BE2C (cell line): Measurements from ENCODE around the gene ZNF628.
A peak's percentile ranks its signal among the peaks of the same experiment; 100 is the strongest.

Source experiments
- DNase-seq: peaks from one replicate; pipeline ENCODE4 v3.0.0-alpha.2; 2020
- H3K27me3 ChIP-seq: fragments of 250-450 bp; sonication (Bioruptor Pico); 2 replicates; pipeline ENCODE4 v1.5.1; 2020; ENCODE audit warnings: mild to moderate bottlenecking
- H3K36me3 ChIP-seq: fragments of 250-450 bp; sonication (Bioruptor Pico); 2 replicates; pipeline ENCODE4 v1.5.1; 2020; ENCODE audit warnings: mild to moderate bottlenecking
- H3K4me1 ChIP-seq: fragments of 250-450 bp; sonication (Bioruptor Pico); 2 replicates; pipeline ENCODE4 v1.5.1; 2020
- H3K4me3 ChIP-seq: 2 replicates; pipeline ENCODE4 v1.5.1; 2011; ENCODE audit warnings: low read depth, low read length
- H3K9me3 ChIP-seq: fragments of 250-450 bp; sonication (Bioruptor Pico); 2 replicates; pipeline ENCODE4 v1.5.1; 2020
- TF ChIP-seq, protein P1 (sequence below): IDR thresholded peaks from 2 replicates; pipeline ENCODE4 v1.5.1; 2012; ENCODE audit warnings: mild to moderate bottlenecking, low read depth, low read length

Gene ZNF628

DNA sequence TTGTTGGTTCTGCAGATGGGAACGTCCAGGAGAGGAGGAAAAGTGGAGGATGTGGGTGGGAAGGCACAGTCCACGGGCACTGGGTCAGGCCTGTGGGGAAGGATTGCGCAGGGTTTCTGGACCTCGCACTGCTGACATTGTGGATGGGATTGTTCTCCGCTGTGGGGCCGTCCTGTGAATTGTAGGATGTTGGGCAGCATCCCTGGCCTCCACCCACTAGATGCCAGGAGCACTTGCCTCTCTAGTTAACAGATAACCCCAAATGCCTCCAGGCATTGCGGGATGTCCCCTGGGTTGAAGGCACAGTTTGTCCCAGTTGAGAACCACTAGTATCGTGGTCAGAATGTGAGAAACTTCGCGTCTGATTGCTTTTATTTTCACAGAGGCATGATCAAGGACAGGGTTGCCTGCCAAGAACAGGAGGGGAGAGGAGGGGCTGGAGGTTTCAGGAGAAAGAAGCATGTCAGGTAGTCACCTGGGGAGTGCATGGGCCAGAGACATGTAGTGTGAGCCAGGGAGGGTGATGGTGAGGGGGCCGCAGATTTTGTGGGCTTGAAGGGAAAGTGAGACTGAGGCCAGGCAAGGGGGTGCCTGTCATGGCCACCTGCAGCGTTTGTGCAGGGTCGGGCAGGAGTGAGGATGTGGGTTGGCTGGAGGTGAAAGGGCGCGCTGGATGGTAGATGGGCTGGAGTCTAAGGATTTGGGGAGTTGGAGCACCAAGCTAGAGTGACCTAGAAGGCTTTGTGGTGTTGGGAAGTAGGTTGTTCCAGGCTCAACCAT is 3.2 kb downstream of the ZNF628 start:
- Histone ChIP-seq H3K36me3 (peaks cover 6% of the 10 kb centered on the region; the same call in 1 of the 2 replicates), H3K27me3 (no peaks in the 10 kb centered on the region), H3K4me1 (peaks cover 10% of the 10 kb centered on the region), H3K4me3 (no peak overlapping the region), H3K9me3 (no peaks in the 10 kb centered on the region; the same call in 1 of the 2 replicates)
- no peak for DNase-seq
- TF ChIP-seq, protein P1, sequence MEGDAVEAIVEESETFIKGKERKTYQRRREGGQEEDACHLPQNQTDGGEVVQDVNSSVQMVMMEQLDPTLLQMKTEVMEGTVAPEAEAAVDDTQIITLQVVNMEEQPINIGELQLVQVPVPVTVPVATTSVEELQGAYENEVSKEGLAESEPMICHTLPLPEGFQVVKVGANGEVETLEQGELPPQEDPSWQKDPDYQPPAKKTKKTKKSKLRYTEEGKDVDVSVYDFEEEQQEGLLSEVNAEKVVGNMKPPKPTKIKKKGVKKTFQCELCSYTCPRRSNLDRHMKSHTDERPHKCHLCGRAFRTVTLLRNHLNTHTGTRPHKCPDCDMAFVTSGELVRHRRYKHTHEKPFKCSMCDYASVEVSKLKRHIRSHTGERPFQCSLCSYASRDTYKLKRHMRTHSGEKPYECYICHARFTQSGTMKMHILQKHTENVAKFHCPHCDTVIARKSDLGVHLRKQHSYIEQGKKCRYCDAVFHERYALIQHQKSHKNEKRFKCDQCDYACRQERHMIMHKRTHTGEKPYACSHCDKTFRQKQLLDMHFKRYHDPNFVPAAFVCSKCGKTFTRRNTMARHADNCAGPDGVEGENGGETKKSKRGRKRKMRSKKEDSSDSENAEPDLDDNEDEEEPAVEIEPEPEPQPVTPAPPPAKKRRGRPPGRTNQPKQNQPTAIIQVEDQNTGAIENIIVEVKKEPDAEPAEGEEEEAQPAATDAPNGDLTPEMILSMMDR: no peak

GRCh38 chr19:55481148-55481793 is 4.9 kb downstream of the ZNF628 start:
- Histone ChIP-seq H3K9me3 (no peaks in the 10 kb centered on the region), H3K4me3 (no peak overlapping the region), H3K36me3 (peaks cover 6% of the 10 kb centered on the region; the same call in 1 of the 2 replicates), H3K27me3 (no peaks in the 10 kb centered on the region), H3K4me1 (peaks cover 6% of the 10 kb centered on the region)
- TF ChIP-seq, protein P1: no peak
- no peak for DNase-seq

- Histone ChIP-seq H3K4me3 (no peak overlapping the region), H3K27me3 (no peaks in the 10 kb centered on the region), H3K36me3 (peaks cover 6% of the 10 kb centered on the region; the same call in 1 of the 2 replicates), H3K4me1 (peaks cover 6% of the 10 kb centered on the region), H3K9me3 (no peaks in the 10 kb centered on the region)
- DNase-seq: no peak
- TF ChIP-seq, protein P1: no peak
These were observed 5.4 kb downstream of the ZNF628 start for GRCh38 chr19:55481794-55482155.

DNA sequence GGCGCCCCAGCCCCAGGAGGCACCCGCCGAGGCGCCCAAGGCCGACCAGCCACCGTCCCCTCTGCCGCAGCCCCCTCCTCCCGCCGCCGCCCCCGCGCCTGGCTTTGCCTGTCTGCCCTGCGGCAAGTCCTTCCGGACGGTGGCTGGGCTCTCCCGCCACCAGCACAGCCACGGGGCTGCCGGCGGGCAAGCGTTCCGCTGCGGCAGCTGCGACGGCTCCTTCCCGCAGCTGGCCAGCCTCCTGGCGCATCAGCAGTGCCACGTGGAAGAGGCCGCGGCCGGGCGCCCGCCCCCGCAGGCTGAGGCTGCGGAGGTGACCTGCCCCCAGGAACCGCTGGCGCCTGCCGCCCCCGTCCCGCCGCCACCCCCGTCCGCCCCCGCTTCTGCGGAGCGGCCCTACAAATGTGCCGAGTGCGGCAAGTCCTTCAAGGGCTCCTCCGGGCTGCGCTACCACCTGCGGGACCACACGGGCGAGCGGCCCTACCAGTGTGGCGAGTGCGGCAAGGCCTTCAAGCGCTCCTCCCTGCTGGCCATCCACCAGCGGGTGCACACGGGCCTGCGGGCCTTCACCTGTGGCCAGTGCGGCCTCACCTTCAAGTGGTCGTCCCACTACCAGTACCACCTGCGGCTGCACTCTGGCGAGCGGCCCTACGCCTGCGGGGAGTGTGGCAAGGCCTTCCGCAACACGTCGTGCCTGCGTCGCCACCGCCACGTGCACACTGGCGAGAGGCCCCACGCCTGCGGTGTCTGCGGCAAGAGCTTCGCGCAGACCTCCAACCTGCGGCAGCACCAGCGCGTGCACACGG is 5.9 kb downstream of the ZNF628 start:
- DNase-seq: peak; percentile 10
- H3K4me3 ChIP-seq: no peak overlapping the region
- TF ChIP-seq, protein P1: no peak
- no peaks in the 10 kb centered on the region for H3K9me3 ChIP-seq
- no peaks in the 10 kb centered on the region for H3K27me3 ChIP-seq
- H3K4me1 ChIP-seq: peaks cover 11% of the 10 kb centered on the region
- peaks cover 6% of the 10 kb centered on the region; the same call in 1 of the 2 replicates for H3K36me3 ChIP-seq

- no peak overlapping the region for H3K4me3 ChIP-seq
- DNase-seq: no peak
- no peaks in the 10 kb centered on the region for H3K27me3 ChIP-seq
- H3K4me1 ChIP-seq: peaks cover 17% of the 10 kb centered on the region
- TF ChIP-seq, protein P1: no peak
- H3K9me3 ChIP-seq: no peaks in the 10 kb centered on the region
- peaks cover 6% of the 10 kb centered on the region; the same call in 1 of the 2 replicates for H3K36me3 ChIP-seq
These were observed 6.7 kb downstream of the ZNF628 start for GRCh38 chr19:55482967-55483705.
